HepG2 (cell line): ENCODE results near the gene WBP1. TPM values are rescaled to one million over a fixed set of nuclear protein-coding genes. Genes with fewer than 3 reads are reported as not detected.
A peak's percentile ranks its signal among the peaks of the same experiment; 100 is the strongest.

Source experiments
- ATAC-seq: fragments of 200-7000 bp; cut with Tn5 transposase; 3 replicates; pipeline ENCODE4 v1.9.1; 2020; ENCODE audit warnings: mild to moderate bottlenecking, moderate library complexity
- BruUV-seq: library from RNA; stranded (reverse); fragments of 400-500 nt; replicated peaks from 2 replicates; lab custom pipeline; 2021; lab: Mats Ljungman, UMichigan
- CTCF ChIA-PET: fragments of 300-600 bp; formaldehyde crosslinking; extraction: SDS; loops from one replicate; lab custom pipeline; 2021; ENCODE audit warnings: low total read pairs, inconsistent platforms, low intra/inter-chr PET ratio; lab: Yijun Ruan, JAX
- POLR2A ChIA-PET: fragments of 350-600 bp; sonication (Branson Sonifier 250); formaldehyde crosslinking; loops from one replicate; lab custom pipeline; 2020; ENCODE audit warnings: antibody characterized with exemption, inconsistent platforms; lab: Yijun Ruan, JAX
- DNase-seq: peaks from one replicate; pipeline ENCODE4 v3.0.0-alpha.2; 2015; ENCODE audit warnings: low spot score
- FAIRE-seq: peaks from 3 replicates; lab custom pipeline; 2011; peaks lifted over from hg19 to GRCh38; lab: Jason Lieb, UNC
- H2AFZ ChIP-seq: one replicate; pipeline ENCODE4 v1.6.1; 2011; ENCODE audit warnings: low read length, inconsistent platforms
- H3K27ac ChIP-seq: fragments of 300-600 bp; 3 replicates; pipeline ENCODE4 v1.8.0; 2011; ENCODE audit warnings: mixed run types, mild to moderate bottlenecking, mixed read lengths, low read length, inconsistent platforms; ENCODE audit not compliant: insufficient read depth; ENCODE audit errors: extremely low read length
- H3K27me3 ChIP-seq, 2 experiments: fragments of 200-600 bp in 1 of 2; 2 replicates in 1 of 2; 3 replicates in 1 of 2; pipeline versions ENCODE4 v1.6.0 to v1.8.0; 2011; ENCODE audit warnings: low read length in 2 of 2, mild to moderate bottlenecking in 2 of 2, moderate library complexity in 2 of 2, inconsistent platforms in 1 of 2; ENCODE audit not compliant: insufficient read depth in 2 of 2, control insufficient read depth in 1 of 2
- H3K36me3 ChIP-seq, 2 experiments: fragments of 200-600 bp in 1 of 2; replicated peaks in 1 of 2; 2 replicates in 1 of 2; 3 replicates in 1 of 2; pipeline versions ENCODE4 v1.5.1 to v1.8.0; 2011; ENCODE audit warnings: low read length in 2 of 2, inconsistent platforms in 1 of 2; ENCODE audit not compliant: insufficient read depth in 2 of 2, control insufficient read depth in 1 of 2
- H3K4me1 ChIP-seq: 2 replicates; pipeline ENCODE4 v1.5.1; 2012; ENCODE audit warnings: low read length, inconsistent platforms; ENCODE audit not compliant: insufficient read depth
- H3K4me2 ChIP-seq: 2 replicates; pipeline ENCODE4 v1.6.0; 2011; ENCODE audit warnings: low read depth, low read length, inconsistent platforms
- H3K4me3 ChIP-seq, 3 experiments: fragments of 200-600 bp in 1 of 3; sonication (generic), shearing (Covaris generic) in 1 of 3; replicated peaks in 1 of 3; 2 replicates each; pipeline ENCODE4 v1.5.1; 2011 to 2016; ENCODE audit warnings: low read length in 3 of 3, inconsistent platforms in 2 of 3, low read depth in 2 of 3, mild to moderate bottlenecking in 2 of 3, control low read depth in 1 of 3, mixed read lengths in 1 of 3; ENCODE audit not compliant: insufficient read depth in 1 of 3
- H3K79me2 ChIP-seq: one replicate; pipeline ENCODE4 v1.6.1; 2011; ENCODE audit warnings: low read length, inconsistent platforms; ENCODE audit not compliant: insufficient read depth
- H3K9ac ChIP-seq: 2 replicates; pipeline ENCODE4 v1.6.0; 2011; ENCODE audit warnings: mild to moderate bottlenecking, low read depth, low read length, inconsistent platforms; ENCODE audit not compliant: insufficient read depth
- H3K9me3 ChIP-seq: 2 replicates; pipeline ENCODE4 v1.5.1; 2012; ENCODE audit warnings: mild to moderate bottlenecking, low read length
- H4K20me1 ChIP-seq: 2 replicates; pipeline ENCODE4 v1.6.0; 2011; ENCODE audit warnings: inconsistent platforms, mild to moderate bottlenecking, low read length, moderate library complexity; ENCODE audit not compliant: insufficient read depth
- ARNT ChIP-seq: fragments of 450-650 bp; IDR thresholded peaks from 2 replicates; pipeline ENCODE4 v1.6.1; 2017
- EP300 ChIP-seq, 3 experiments: sonication (generic) in 1 of 3; formaldehyde crosslinking in 1 of 3; IDR thresholded peaks; 2 replicates each; pipeline versions ENCODE4 v1.5.1 to v1.6.1; 2011 to 2020; ENCODE audit warnings: low read depth in 2 of 3, low read length in 2 of 3, borderline replicate concordance in 1 of 3, improper control_type of control experiment in 1 of 3, mild to moderate bottlenecking in 1 of 3, missing genetic modification reagents in 1 of 3, moderate library complexity in 1 of 3
- ETV5 ChIP-seq: IDR thresholded peaks from 2 replicates; pipeline ENCODE4 v1.6.1; 2018; ENCODE audit warnings: missing biosample characterization, missing genetic modification reagents, inconsistent platforms, borderline replicate concordance
- FOXP1 ChIP-seq, 2 experiments: fragments of 450-650 bp in 1 of 2; IDR thresholded peaks; 2 replicates each; pipeline ENCODE4 v1.6.1; 2017 to 2018; ENCODE audit warnings: antibody characterized with exemption in 1 of 2
- FOXP4 ChIP-seq: sonication (generic); formaldehyde crosslinking; IDR thresholded peaks from 2 replicates; pipeline ENCODE4 v1.4.0; 2020; ENCODE audit warnings: missing genetic modification reagents
- GATAD2A ChIP-seq: IDR thresholded peaks from 2 replicates; pipeline ENCODE4 v1.6.1; 2016
- HHEX ChIP-seq: IDR thresholded peaks from 2 replicates; pipeline ENCODE4 v1.6.1; 2016; ENCODE audit warnings: control low read depth
- KDM1A ChIP-seq: IDR thresholded peaks from 2 replicates; pipeline ENCODE4 v1.6.1; 2016; ENCODE audit warnings: missing compliant biosample characterization
- MIXL1 ChIP-seq: IDR thresholded peaks from 2 replicates; pipeline ENCODE4 v1.6.1; 2016
- NCOA2 ChIP-seq: sonication (generic); formaldehyde crosslinking; IDR thresholded peaks from 2 replicates; pipeline ENCODE4 v1.8.0; 2022; ENCODE audit warnings: inconsistent platforms
- NR2C2 ChIP-seq: sonication (generic); formaldehyde crosslinking; IDR thresholded peaks from 2 replicates; pipeline ENCODE4 v1.4.0; 2020; ENCODE audit warnings: missing genetic modification reagents, mild to moderate bottlenecking, moderate library complexity, borderline replicate concordance
- NR2F6 ChIP-seq, 2 experiments: IDR thresholded peaks; 2 replicates each; pipeline ENCODE4 v1.6.1; 2016; ENCODE audit warnings: antibody characterized with exemption in 1 of 2, mild to moderate bottlenecking in 1 of 2
- PAX8 ChIP-seq: sonication (generic); formaldehyde crosslinking; IDR thresholded peaks from 2 replicates; pipeline ENCODE4 v1.8.0; 2022; ENCODE audit warnings: mild to moderate bottlenecking, missing genetic modification reagents, borderline replicate concordance
- PREB ChIP-seq: sonication (generic); formaldehyde crosslinking; IDR thresholded peaks from 2 replicates; pipeline ENCODE4 v1.4.0; 2020; ENCODE audit warnings: missing genetic modification reagents
- RBM39 ChIP-seq: fragments of 200-400 bp; formaldehyde crosslinking; IDR thresholded peaks from one replicate; pipeline ENCODE4 v1.6.1; 2018; ENCODE audit warnings: antibody characterized with exemption, mild to moderate bottlenecking, low read depth, low read length; ENCODE audit not compliant: poor library complexity, severe bottlenecking
- RXRB ChIP-seq: IDR thresholded peaks from 2 replicates; pipeline ENCODE4 v1.6.1; 2016; ENCODE audit warnings: borderline replicate concordance, missing genetic modification reagents, missing compliant biosample characterization
- SP140L ChIP-seq: sonication (generic); formaldehyde crosslinking; IDR thresholded peaks from 2 replicates; pipeline ENCODE4 v1.4.0; 2020; ENCODE audit warnings: missing genetic modification reagents, borderline replicate concordance
- TBL1XR1 ChIP-seq: fragments of 150-350 bp; IDR thresholded peaks from 2 replicates; pipeline ENCODE4 v1.6.1; 2014; ENCODE audit warnings: borderline replicate concordance, low read length; ENCODE audit not compliant: partially characterized antibody
- ZBTB43 ChIP-seq: sonication (generic); formaldehyde crosslinking; conservative IDR thresholded peaks from 2 replicates; pipeline ENCODE4 v1.4.0; 2020; ENCODE audit warnings: missing genetic modification reagents
- ZNF331 ChIP-seq: sonication (generic); formaldehyde crosslinking; IDR thresholded peaks from 2 replicates; pipeline ENCODE4 v1.4.0; 2020; ENCODE audit warnings: missing genetic modification reagents
- ZNF589 ChIP-seq: sonication (generic); formaldehyde crosslinking; conservative IDR thresholded peaks from 2 replicates; pipeline ENCODE4 v1.8.0; 2022; ENCODE audit warnings: mild to moderate bottlenecking, moderate library complexity, missing genetic modification reagents
- WGBS: methylation state at CpG from one replicate; pipeline ENCODE4 v1.1.6; 2017; ENCODE audit warnings: low lambda C conversion rate; 5-methylcytosine and 5-hydroxymethylcytosine counted together
- in situ Hi-C: cut with HindIII; loops from 2 replicates; pipeline ENCODE4 v1.10.0; 2017; ENCODE audit warnings: low pct_unique_long_range_greater_than_20kb; ENCODE audit not compliant: extremely low pct_ligation_motif_present
- intact Hi-C: fragments of 100-400 bp; cut with micrococcal nuclease; formaldehyde crosslinking; loops from one replicate; pipeline ENCODE4 v1.10.0; 2022; ENCODE audit not compliant: unreplicated experiment
- polyA plus RNA-seq, 8 experiments: library from polyadenylated mRNA; depleted of rRNA in 3 of 8; stranded (reverse) in 7 of 8; unstranded in 1 of 8; fragments of >200 nt; fragmentation: Illumina TruSeq in 4 of 8; extraction: Trizol in 4 of 8; gene quantifications; 2 replicates each; pipeline versions ENCODE4 v1.2.1 to v1.2.3, GENCODE V29; 2011 to 2016; ENCODE audit warnings: low read depth in 4 of 8, missing spikeins in 1 of 8, mixed read lengths in 1 of 8; ENCODE audit not compliant: insufficient read depth in 1 of 8
- total RNA-seq, 5 experiments: library from RNA; depleted of rRNA; stranded (reverse); fragments of >200 nt; fragmentation: Illumina TruSeq; extraction: Trizol; gene quantifications; 2 replicates each; pipeline ENCODE4 v1.2.3, GENCODE V29; 2016; ENCODE audit warnings: low read depth in 1 of 5

The WBP1 gene
- total and polyA plus RNA-seq, 2 of the 13 experiments (the other 11 are each of a cell fraction or from before 2014, with no cell fraction given), result 38.8 to 85.7 TPM

GRCh38 chr2:74486141-74486540 lies 27.9 kb downstream of the WBP1 start:
- Histone ChIP-seq H3K4me3 (no peak overlapping the region), H2AFZ (no peak overlapping the region), H3K4me2 (no peak overlapping the region), H3K36me3 (peaks cover 15 to 17% of the 10 kb centered on the region in 2 experiments), H3K79me2 (peaks cover 26% of the 10 kb centered on the region), H3K9me3 (no peaks in the 10 kb centered on the region), H4K20me1 (no peaks in the 10 kb centered on the region), H3K9ac (no peak overlapping the region), H3K4me1 (peaks cover 80% of the 10 kb centered on the region), H3K27me3 (no peaks in the 10 kb centered on the region; a peak in 1 of 5 replicates), H3K27ac (peak overlapping the region; percentile 46)
- POLR2A ChIA-PET, result interaction anchor here (1.1 to 20.6 kb wide), 4 partner anchors 13 to 41 kb away, joined by 3 to 795 read pairs (median 93); partner anchors contain the start of genes AUP1, DQX1, HTRA2 and INO80B
- intact Hi-C loops, result no loop called here
- DNase-seq (peak; percentile 79), FAIRE-seq (peak; percentile 77), ATAC-seq (no peak)
- in situ Hi-C loops, result no loop called here
- WGBS, result 60% methylated on average over 2 of the region's 2 CpGs
- BruUV-seq, result no TSS peak
- CTCF ChIA-PET, result no interaction called here
- TF ChIP-seq ZNF589 (CRISPR knock-in tag), result no peak
- peak; percentile 12; the same call in 1 of the 2 replicates for TF ChIP-seq KDM1A (CRISPR knock-in tag)
- TF ChIP-seq FOXP1 (IDR thresholded peaks at IDR 0.05), result no peak
- peak; percentile 74 for TF ChIP-seq FOXP1 (CRISPR knock-in tag; IDR thresholded peaks at IDR 0.05)
- peak; percentile 38; the same call in 1 of the 2 replicates for TF ChIP-seq MIXL1 (CRISPR knock-in tag)
- TF ChIP-seq RXRB (CRISPR knock-in tag), result 0 out of 2 replicates have a peak, but pooled peaks have one; percentile 20
- TF ChIP-seq TBL1XR1, result no peak
- TF ChIP-seq SP140L (CRISPR knock-in tag), result no peak
- no peak for TF ChIP-seq RBM39
- peak; percentile 71 for TF ChIP-seq FOXP4 (CRISPR knock-in tag)
- TF ChIP-seq PREB (CRISPR knock-in tag), result no peak
- peak; percentile 99 for TF ChIP-seq ZBTB43 (CRISPR knock-in tag)
- TF ChIP-seq ARNT, result no peak
- TF ChIP-seq PAX8 (CRISPR knock-in tag), result no peak
- peak; percentile 40; the same call in 1 of the 2 replicates for TF ChIP-seq NR2F6 (IDR thresholded peaks at IDR 0.05)
- TF ChIP-seq NR2F6 (CRISPR knock-in tag; IDR thresholded peaks at IDR 0.05), result 0 out of 2 replicates have a peak, but pooled peaks have one; percentile 24
- TF ChIP-seq ZNF331 (CRISPR knock-in tag), result peak; percentile 44; the same call in 1 of the 2 replicates
- TF ChIP-seq ETV5 (CRISPR knock-in tag), result no peak
- TF ChIP-seq NCOA2 (CRISPR knock-in tag), result peak; percentile 48; the same call in 1 of the 2 replicates
- TF ChIP-seq EP300 (IDR thresholded peaks at IDR 0.05; ENCODE audit: low read depth in 2 of 2, low read length in 2 of 2), result peak in 1 of 2 experiments; percentile 73; a peak in 1 of 4 replicates
- peak; percentile 41; the same call in 1 of the 2 replicates for TF ChIP-seq EP300 (CRISPR knock-in tag; IDR thresholded peaks at IDR 0.05; ENCODE audit: borderline replicate concordance)
- TF ChIP-seq HHEX, result no peak
- TF ChIP-seq NR2C2 (CRISPR knock-in tag), result peak; percentile 65; the same call in 1 of the 2 replicates
- TF ChIP-seq GATAD2A (CRISPR knock-in tag), result peak; percentile 65
